ENCODE results near the gene ADNP2.

ADNP2 gene

GRCh38 chr18:80088036-80088435 lies 21.0 kb upstream of the ADNP2 start:
- H3K27ac Mint-ChIP-seq: no peak overlapping the region
- no peaks in the 10 kb centered on the region for H3K4me1 Mint-ChIP-seq
- H3K9me3 Mint-ChIP-seq: peaks cover 58% of the 10 kb centered on the region
- peaks cover 8% of the 10 kb centered on the region for H3K36me3 Mint-ChIP-seq (ENCODE audit: low read depth)
- ATAC-seq: no peak
- no peak for DNase-seq
- peaks cover 3% of the 10 kb centered on the region for H3K27me3 Mint-ChIP-seq
- H3K4me3 Mint-ChIP-seq: no peak overlapping the region

DNA sequence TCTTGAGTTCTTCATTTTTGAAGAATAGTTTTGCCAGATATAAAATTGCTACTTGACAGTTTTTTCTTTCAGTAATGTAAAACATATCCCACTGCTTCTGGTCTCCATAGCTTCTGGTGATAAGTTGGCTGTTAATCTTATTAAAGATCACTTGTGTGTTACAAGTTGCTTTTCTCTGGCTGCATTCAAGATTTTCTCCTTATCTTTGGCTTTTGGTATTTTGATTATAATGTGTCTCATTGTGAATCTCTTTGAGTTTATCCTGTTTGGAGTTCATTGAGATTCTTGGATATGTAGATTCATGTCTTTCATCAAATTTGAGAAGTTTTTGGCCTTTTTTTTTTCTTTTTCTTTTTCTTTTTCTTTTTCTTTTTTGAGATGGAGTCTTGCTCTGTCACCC lies 20.2 kb upstream of the ADNP2 start:
- no peak for DNase-seq
- peaks cover 3% of the 10 kb centered on the region for H3K27me3 Mint-ChIP-seq
- no peak for ATAC-seq
- peaks cover 8% of the 10 kb centered on the region for H3K36me3 Mint-ChIP-seq (ENCODE audit: low read depth)
- H3K9me3 Mint-ChIP-seq: peaks cover 58% of the 10 kb centered on the region
- no peak overlapping the region for H3K4me3 Mint-ChIP-seq
- no peaks in the 10 kb centered on the region for H3K4me1 Mint-ChIP-seq
- no peak overlapping the region for H3K27ac Mint-ChIP-seq

DNA sequence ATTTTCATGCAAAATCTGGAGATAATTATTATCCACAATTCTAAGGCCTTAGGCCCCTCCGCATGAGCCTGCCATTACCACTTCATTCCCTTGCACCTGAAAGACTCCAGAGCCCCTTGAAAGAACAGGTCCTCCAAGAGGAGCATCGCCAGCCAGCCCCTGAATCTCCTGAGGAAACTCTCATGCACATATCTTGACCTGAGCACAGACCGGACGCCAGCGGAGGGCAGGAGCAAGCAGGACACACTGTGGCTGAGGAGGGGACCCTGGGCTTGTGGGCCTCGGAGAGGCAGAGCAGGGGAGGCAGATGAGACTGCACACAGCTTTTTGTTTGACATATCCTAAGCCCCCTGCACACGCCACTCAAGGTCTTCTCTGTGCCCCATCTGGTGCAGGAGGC lies 13.6 kb upstream of the ADNP2 start:
- Mint-ChIP-seq H3K9me3 (peaks cover 9% of the 10 kb centered on the region), H3K4me1 (no peaks in the 10 kb centered on the region), H3K36me3 (ENCODE audit: low read depth) (no peaks in the 10 kb centered on the region), H3K4me3 (no peak overlapping the region), H3K27ac (no peak overlapping the region), H3K27me3 (peaks cover 3% of the 10 kb centered on the region)
- ATAC-seq (no peak), DNase-seq (no peak)

DNA sequence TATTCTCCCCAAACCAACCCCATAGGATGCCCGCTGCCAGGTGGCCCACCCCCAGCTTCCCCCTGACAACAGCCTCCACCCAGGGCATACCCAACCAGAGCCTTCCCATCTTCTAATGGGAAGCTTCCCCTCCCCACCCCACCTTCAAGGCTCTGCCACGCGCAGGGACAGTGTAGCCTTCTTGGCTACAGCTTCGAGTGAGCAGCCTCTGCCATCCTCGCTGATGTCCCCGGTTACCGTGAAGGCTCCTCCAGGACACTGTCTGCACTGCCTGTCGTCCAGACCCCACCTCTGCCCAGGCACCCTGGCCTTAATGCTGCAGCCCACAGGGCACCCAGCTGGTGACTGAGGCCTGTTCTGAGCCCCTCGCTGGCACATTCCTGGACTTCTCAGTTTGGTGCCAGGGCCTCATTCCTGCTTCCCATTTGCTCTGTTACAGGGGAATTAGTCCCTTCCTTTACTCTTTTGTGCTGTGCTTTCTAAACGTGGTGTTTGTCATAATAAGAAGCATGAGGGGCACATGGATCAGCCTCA lies 13.0 kb upstream of the ADNP2 start:
- no peaks in the 10 kb centered on the region for H3K36me3 Mint-ChIP-seq (ENCODE audit: low read depth)
- ATAC-seq: no peak
- H3K4me3 Mint-ChIP-seq: no peak overlapping the region
- no peak overlapping the region for H3K27ac Mint-ChIP-seq
- no peak for DNase-seq
- H3K4me1 Mint-ChIP-seq: no peaks in the 10 kb centered on the region
- H3K27me3 Mint-ChIP-seq: no peaks in the 10 kb centered on the region
- H3K9me3 Mint-ChIP-seq: peaks cover 4% of the 10 kb centered on the region

- DNase-seq (no peak), ATAC-seq (no peak)
- Mint-ChIP-seq H3K9me3 (no peaks in the 10 kb centered on the region), H3K4me3 (no peak overlapping the region), H3K27ac (no peak overlapping the region), H3K4me1 (no peaks in the 10 kb centered on the region), H3K36me3 (ENCODE audit: low read depth) (no peaks in the 10 kb centered on the region), H3K27me3 (no peaks in the 10 kb centered on the region)
Measured at GRCh38 chr18:80097201-80097600, 11.9 kb upstream of the ADNP2 start.

DNA sequence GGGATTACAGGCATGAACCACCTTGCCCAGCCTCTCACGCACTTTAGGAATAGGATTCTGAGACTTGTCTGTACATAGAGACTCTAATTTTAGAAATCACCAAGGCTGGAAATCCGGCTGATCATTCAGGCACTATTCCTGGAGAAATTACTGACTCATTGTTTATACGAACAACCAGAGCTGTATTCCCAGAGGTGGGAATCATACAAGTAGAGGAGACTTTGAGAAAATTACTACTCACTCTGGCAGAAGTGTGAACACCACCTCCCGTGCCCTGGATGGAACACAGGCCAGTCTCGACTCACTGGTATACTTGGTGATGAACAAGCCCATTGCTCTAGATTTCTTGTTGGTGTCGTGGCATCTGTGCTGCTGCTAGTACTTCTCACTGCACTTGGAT lies 5.8 kb upstream of the ADNP2 start:
- Mint-ChIP-seq H3K36me3 (ENCODE audit: low read depth) (no peaks in the 10 kb centered on the region), H3K27ac (no peak overlapping the region), H3K9me3 (no peaks in the 10 kb centered on the region), H3K27me3 (no peaks in the 10 kb centered on the region), H3K4me1 (peaks cover 17% of the 10 kb centered on the region), H3K4me3 (no peak overlapping the region)
- ATAC-seq: no peak
- DNase-seq: no peak

DNA sequence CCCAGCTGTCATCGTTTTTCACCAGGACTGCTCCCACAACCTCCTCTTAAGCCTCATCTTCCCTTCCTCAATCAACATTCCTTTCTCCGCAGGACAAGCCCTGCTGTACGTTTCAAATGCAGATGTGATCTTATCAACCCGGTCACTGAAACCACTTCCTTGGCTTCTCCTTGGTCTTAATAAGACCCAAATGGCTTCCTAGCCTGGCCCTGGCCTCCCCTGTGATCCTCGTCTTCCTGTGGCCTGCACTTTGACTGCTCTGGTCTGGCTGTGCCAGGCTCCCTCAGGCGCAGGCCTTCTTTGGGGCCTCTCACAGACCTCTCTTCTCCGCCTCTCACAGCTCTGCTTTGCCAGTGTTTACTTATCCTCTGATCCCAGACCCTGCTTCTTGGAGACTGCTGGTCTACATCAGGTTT lies 4.7 kb upstream of the ADNP2 start:
- H3K4me1 Mint-ChIP-seq: peaks cover 21% of the 10 kb centered on the region
- peak overlapping the region; percentile 1 for H3K27ac Mint-ChIP-seq
- no peaks in the 10 kb centered on the region for H3K27me3 Mint-ChIP-seq
- H3K36me3 Mint-ChIP-seq (ENCODE audit: low read depth): no peaks in the 10 kb centered on the region
- no peak for DNase-seq
- H3K4me3 Mint-ChIP-seq: no peak overlapping the region
- no peak for ATAC-seq
- H3K9me3 Mint-ChIP-seq: no peaks in the 10 kb centered on the region

DNA sequence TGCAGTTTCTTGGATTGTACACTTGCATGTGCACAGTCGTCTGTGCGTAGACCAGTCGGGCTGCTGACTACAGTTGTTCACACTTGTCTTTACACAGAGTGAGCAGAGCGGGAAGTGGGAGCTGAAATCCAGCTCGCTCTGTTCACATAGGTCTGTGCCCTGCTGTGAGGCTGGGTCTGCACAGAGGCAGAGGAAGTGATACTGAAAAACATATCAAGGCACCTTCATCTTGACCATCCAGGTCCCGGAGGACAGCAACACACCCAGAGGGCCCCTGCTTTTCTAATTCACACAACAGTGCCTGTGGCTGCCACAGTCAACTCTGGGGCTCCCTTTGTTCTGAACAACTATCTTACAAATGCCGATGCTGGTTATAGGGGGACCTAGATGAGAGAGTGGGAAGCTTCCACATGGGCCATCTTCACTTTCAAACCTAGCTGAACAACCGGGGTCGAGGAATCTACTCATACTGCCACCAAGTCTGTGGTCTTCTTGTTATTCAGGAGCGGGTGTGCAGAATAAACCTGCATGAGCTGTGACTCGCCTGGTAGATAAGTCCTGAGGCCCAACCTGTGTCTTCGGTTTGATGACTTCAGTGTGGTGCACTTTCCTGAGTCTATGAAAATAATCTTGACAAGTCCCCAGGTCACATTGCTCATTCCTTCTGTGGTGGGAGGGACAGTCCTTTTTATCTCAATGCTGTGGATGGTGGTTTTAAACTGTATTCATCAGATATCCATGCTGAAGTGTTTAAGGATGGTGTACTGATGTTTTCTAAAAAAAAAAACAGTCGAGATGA lies 3.5 kb upstream of the ADNP2 start:
- H3K4me3 Mint-ChIP-seq: no peak overlapping the region
- H3K4me1 Mint-ChIP-seq: peaks cover 29% of the 10 kb centered on the region
- H3K9me3 Mint-ChIP-seq: no peaks in the 10 kb centered on the region
- H3K27ac Mint-ChIP-seq: no peak overlapping the region
- no peaks in the 10 kb centered on the region for H3K27me3 Mint-ChIP-seq
- H3K36me3 Mint-ChIP-seq (ENCODE audit: low read depth): peaks cover 1% of the 10 kb centered on the region
- DNase-seq (no peak), ATAC-seq (peak; percentile 68)

GRCh38 chr18:80106482-80107051 lies 2.5 kb upstream of the ADNP2 start:
- H3K27me3 Mint-ChIP-seq: no peaks in the 10 kb centered on the region
- no peaks in the 10 kb centered on the region for H3K9me3 Mint-ChIP-seq
- ATAC-seq: no peak
- DNase-seq: no peak
- peaks cover 3% of the 10 kb centered on the region for H3K36me3 Mint-ChIP-seq (ENCODE audit: low read depth)
- peaks cover 36% of the 10 kb centered on the region for H3K4me1 Mint-ChIP-seq
- no peak overlapping the region for H3K4me3 Mint-ChIP-seq
- H3K27ac Mint-ChIP-seq: peak overlapping the region; percentile 31

GRCh38 chr18:80107426-80107825 lies 1.6 kb upstream of the ADNP2 start:
- DNase-seq (no peak), ATAC-seq (no peak)
- Mint-ChIP-seq H3K4me3 (no peak overlapping the region), H3K9me3 (no peaks in the 10 kb centered on the region), H3K27ac (no peak overlapping the region), H3K4me1 (peaks cover 37% of the 10 kb centered on the region), H3K27me3 (no peaks in the 10 kb centered on the region), H3K36me3 (ENCODE audit: low read depth) (peaks cover 9% of the 10 kb centered on the region)

DNA sequence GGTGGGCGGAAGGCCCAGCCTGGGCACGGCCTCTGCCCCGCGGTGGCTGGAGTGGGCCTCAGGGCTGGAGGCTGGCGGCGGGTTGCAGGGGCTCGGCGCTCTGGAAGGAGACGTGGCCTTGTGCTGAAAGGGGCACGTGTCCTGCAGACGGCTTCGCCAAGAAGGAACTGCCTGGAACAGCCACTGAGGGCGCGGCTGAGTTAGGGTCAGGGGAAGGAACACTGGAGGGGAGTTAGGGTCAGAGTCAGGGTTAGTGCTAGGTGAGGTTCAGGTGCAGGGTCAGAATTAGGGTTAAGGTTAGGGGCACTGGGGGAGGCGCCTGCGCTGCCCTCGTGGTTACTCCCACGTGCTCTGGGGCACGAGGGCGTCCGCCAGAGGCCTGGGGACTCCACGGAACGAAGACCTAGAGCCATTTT lies 933 bp upstream of the ADNP2 start:
- peaks cover 41% of the 10 kb centered on the region for H3K4me1 Mint-ChIP-seq
- no peak overlapping the region for H3K27ac Mint-ChIP-seq
- no peaks in the 10 kb centered on the region for H3K9me3 Mint-ChIP-seq
- ATAC-seq (no peak), DNase-seq (no peak)
- H3K36me3 Mint-ChIP-seq (ENCODE audit: low read depth): peaks cover 12% of the 10 kb centered on the region
- no peaks in the 10 kb centered on the region for H3K27me3 Mint-ChIP-seq
- peak overlapping the region; percentile 72 for H3K4me3 Mint-ChIP-seq

DNA sequence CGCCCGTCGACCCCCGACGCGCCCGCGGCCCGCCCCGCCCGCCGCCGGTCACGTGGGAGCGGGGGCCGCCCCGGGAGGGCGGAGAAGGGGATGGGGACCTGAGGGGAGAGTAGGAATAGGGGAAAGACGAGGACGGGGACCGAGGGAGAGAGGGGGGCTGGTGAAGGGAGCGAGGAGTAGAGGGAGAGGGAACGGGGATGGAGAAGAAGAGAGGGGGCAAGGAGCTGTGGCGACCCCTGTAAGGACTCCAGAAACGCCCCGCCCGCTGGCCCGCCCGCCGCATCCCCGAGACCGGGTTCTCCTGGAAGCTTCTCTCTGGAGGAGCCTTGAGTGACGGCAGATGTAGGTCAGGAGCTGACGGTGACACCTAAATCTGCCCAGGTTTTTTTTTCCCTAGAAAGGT lies 615 bp downstream of the ADNP2 start:
- H3K4me3 Mint-ChIP-seq: peak overlapping the region; percentile 77
- peak overlapping the region; percentile 67 for H3K27ac Mint-ChIP-seq
- H3K27me3 Mint-ChIP-seq: no peaks in the 10 kb centered on the region
- peaks cover 16% of the 10 kb centered on the region for H3K36me3 Mint-ChIP-seq (ENCODE audit: low read depth)
- peaks cover 47% of the 10 kb centered on the region for H3K4me1 Mint-ChIP-seq
- H3K9me3 Mint-ChIP-seq: no peaks in the 10 kb centered on the region
- ATAC-seq: peak; percentile 16
- peak; percentile 46 for DNase-seq

- Mint-ChIP-seq H3K27me3 (no peaks in the 10 kb centered on the region), H3K27ac (no peak overlapping the region), H3K4me3 (no peak overlapping the region), H3K9me3 (no peaks in the 10 kb centered on the region), H3K36me3 (ENCODE audit: low read depth) (peaks cover 26% of the 10 kb centered on the region), H3K4me1 (peaks cover 51% of the 10 kb centered on the region)
- ATAC-seq (no peak), DNase-seq (no peak)
Measured at GRCh38 chr18:80112624-80113248, 3.7 kb downstream of the ADNP2 start.

GRCh38 chr18:80115035-80115434 lies 6.0 kb downstream of the ADNP2 start:
- H3K4me1 Mint-ChIP-seq: peaks cover 43% of the 10 kb centered on the region
- DNase-seq (no peak), ATAC-seq (no peak)
- H3K36me3 Mint-ChIP-seq (ENCODE audit: low read depth): peaks cover 47% of the 10 kb centered on the region
- no peaks in the 10 kb centered on the region for H3K27me3 Mint-ChIP-seq
- no peak overlapping the region for H3K27ac Mint-ChIP-seq
- H3K9me3 Mint-ChIP-seq: no peaks in the 10 kb centered on the region
- H3K4me3 Mint-ChIP-seq: no peak overlapping the region

DNA sequence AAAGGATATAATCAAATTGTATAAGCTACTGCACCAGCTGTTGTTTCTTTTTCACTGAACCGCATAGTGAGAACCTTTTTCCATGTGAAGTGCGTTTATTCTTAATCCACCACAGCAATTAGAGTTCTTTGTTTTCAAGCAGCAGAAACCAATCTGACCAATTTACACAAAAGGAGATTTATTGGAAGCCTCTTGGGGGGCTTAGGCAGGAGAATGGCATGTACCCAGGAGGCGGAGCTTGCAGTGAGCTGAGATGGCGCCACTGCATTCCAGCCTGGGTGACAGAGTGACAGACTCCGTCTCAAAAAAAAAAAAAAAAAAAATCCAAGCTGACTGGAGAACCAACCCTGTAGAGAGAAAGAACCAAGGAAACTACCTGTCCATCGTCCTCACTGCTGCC lies 10.0 kb downstream of the ADNP2 start:
- no peak for ATAC-seq

More for the DNA sequence above, 10.0 kb downstream of the ADNP2 start:
- Mint-ChIP-seq H3K4me3 (no peak overlapping the region), H3K9me3 (no peaks in the 10 kb centered on the region), H3K27me3 (no peaks in the 10 kb centered on the region), H3K36me3 (ENCODE audit: low read depth) (peaks cover 54% of the 10 kb centered on the region), H3K4me1 (peaks cover 27% of the 10 kb centered on the region), H3K27ac (no peak overlapping the region)
- no peak for DNase-seq

Data from activated naive CD8-positive, alpha-beta T cell treated with anti-CD3 and anti-CD28 coated beads, Interleukin-2, amount 50 U/mL, for 24 hours (primary cell).